Epithelial cell of esophagus (primary cell): ENCODE results near the gene SNX5.
A peak's percentile ranks its signal among the peaks of the same experiment; 100 is the strongest.

Source experiments
- DNase-seq: peaks from one replicate; pipeline ENCODE4 v3.0.0; 2010; ENCODE audit warnings: low read depth
- H3K4me3 ChIP-seq: 2 replicates; pipeline ENCODE4 v1.5.1; 2011; ENCODE audit warnings: mild to moderate bottlenecking, low read length, control low read depth
- TF ChIP-seq, protein P1 (sequence below): IDR thresholded peaks from 2 replicates; pipeline ENCODE4 v1.5.1; 2011; ENCODE audit warnings: low read depth, mild to moderate bottlenecking, low read length, control low read depth, inconsistent platforms; ENCODE audit not compliant: insufficient read depth; ENCODE audit errors: missing control alignments

The SNX5 gene

DNA sequence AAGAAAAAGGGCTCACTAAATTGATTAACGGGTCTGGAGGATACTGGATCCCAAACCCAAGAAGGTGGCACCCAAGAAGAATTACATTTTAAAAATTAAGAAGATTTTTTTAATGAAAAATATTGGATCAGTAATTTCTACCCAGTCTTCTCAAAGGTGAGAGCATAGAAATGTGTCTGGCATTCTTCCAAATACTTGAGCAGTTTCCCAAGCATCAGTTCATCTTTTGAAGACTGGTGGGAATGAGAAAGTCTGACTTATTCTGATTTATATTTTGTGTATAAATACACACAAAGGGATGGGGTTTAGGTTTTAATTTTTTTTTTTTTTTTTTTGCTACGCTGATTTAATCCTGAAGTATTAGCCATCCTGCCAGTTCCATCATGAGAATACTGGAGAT is 3.5 kb upstream of the SNX5 start:
- DNase-seq: no peak
- TF ChIP-seq, protein P1, sequence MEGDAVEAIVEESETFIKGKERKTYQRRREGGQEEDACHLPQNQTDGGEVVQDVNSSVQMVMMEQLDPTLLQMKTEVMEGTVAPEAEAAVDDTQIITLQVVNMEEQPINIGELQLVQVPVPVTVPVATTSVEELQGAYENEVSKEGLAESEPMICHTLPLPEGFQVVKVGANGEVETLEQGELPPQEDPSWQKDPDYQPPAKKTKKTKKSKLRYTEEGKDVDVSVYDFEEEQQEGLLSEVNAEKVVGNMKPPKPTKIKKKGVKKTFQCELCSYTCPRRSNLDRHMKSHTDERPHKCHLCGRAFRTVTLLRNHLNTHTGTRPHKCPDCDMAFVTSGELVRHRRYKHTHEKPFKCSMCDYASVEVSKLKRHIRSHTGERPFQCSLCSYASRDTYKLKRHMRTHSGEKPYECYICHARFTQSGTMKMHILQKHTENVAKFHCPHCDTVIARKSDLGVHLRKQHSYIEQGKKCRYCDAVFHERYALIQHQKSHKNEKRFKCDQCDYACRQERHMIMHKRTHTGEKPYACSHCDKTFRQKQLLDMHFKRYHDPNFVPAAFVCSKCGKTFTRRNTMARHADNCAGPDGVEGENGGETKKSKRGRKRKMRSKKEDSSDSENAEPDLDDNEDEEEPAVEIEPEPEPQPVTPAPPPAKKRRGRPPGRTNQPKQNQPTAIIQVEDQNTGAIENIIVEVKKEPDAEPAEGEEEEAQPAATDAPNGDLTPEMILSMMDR: no peak
- H3K4me3 ChIP-seq: peak overlapping the region; percentile 84

- TF ChIP-seq, protein P1: no peak
- no peak for DNase-seq
Measured at GRCh38 chr20:17971300-17972013, 2.9 kb upstream of the SNX5 start.

GRCh38 chr20:17969884-17970409 is 1.4 kb upstream of the SNX5 start:
- TF ChIP-seq, protein P1: no peak
- DNase-seq: peak; percentile 47
- peak overlapping the region; percentile 84 for H3K4me3 ChIP-seq

More at GRCh38 chr20:17971300-17972013, 2.9 kb upstream of the SNX5 start:
- peak overlapping the region; percentile 84 for H3K4me3 ChIP-seq

DNA sequence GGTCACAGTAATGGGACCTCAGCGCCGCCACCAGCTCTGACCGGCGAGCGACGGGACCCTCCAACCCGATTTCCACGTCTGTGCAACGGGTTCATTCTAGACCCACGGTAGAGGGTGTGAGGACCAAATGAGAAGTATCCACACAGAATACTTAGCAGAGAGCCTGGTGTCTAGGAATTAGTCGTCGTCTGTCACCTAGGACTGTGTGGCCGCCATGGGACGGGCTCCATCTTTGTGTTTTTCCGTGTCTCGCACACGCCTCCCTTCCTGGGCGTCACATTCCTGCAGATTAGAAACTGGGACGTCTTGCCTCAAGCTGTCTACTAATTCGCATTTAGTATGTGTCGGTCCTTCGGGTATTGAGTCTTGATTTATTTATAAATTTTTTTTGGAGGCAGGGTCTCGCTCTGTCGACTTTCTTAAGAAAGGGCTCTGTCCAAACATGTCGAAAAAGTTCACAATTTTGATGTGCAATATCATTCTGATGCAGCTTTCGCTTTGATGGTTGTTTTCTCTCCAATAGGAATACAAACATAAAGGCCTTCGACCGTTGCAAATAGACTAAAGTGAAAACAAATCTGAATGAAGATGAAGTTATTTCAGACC is 787 bp upstream of the SNX5 start:
- peak; percentile 66 for DNase-seq
- peak overlapping the region; percentile 84 for H3K4me3 ChIP-seq
- TF ChIP-seq, protein P1: no peak

GRCh38 chr20:17967521-17968365 is 851 bp downstream of the SNX5 start:
- peak; percentile 39 for DNase-seq
- peak overlapping the region; percentile 84 for H3K4me3 ChIP-seq
- TF ChIP-seq, protein P1: no peak

- TF ChIP-seq, protein P1: peak; percentile 32
- peak overlapping the region; percentile 84 for H3K4me3 ChIP-seq
- peak; percentile 46 for DNase-seq
Measured at GRCh38 chr20:17966432-17967310, 1.9 kb downstream of the SNX5 start.
